Measurements from ENCODE around the gene AGAP3.
A peak's percentile ranks its signal among the peaks of the same experiment; 100 is the strongest.

AGAP3 gene

DNA sequence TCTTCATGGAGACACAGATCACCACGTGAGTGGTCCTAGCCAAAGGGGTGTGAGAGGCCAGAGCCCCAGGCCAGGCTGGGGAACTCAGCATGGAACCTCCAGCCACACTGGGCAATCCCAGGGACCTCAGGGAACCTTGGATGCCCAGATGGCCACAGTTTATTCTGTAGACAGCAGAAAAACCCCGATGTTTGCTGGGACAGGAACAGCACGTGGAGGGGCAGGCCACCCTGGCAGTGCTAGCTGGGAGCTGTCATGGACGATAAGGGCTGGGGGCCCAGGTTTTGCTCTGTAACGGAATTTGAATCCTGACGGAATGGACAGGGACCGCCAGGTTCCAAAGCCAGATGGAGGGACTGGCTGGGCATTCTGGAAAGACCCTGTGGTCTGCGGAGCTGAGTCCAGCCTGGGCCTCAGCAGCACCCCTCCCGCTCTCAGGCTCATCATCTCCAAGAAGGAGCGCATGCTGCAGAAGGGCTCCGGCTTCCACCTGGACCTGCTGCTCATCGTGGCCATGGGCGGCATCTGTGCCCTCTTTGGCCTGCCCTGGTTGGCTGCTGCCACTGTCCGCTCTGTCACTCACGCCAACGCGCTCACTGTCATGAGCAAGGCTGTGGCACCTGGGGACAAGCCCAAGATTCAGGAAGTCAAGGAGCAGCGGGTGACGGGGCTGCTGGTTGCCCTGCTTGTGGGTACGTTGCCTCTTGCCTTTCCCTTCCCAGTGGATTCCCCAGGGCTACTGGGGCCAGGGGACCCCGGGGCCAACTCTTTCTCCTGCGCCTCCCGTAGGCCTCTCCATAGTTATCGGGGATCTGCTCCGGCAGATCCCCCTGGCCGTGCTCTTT is 11.2 kb upstream of the AGAP3 start:
- DNase-seq = no peak

DNA sequence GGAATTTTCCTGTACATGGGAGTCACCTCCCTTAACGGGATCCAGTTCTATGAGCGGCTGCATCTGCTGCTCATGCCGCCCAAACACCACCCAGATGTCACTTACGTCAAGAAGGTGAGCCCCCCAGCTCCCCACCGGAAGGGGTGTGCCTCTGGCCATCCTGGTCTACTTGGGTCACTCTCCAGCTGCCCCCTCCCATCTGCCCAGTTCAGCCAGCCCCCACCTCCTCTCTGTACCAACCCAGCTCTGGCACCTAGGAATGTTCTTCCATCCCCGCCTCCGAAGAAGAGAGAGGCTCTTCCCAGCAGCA is 10.7 kb upstream of the AGAP3 start:
- DNase-seq = no peak

DNA sequence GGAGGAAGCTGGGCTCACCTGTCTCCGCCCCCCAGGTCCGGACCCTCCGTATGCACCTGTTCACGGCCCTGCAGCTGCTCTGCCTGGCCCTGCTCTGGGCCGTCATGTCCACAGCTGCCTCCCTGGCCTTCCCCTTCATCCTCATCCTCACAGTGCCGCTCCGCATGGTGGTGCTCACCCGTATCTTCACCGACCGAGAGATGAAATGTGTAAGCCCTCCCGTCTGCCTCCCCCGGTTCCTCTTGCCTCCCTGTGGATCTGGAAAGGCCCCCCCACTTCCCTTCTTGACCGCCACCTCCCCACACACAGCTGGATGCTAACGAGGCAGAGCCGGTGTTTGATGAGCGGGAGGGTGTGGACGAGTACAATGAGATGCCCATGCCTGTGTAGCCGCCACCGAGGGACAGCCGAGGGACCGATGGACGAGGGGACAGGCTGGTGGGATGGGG is 10.3 kb upstream of the AGAP3 start:
- no peak for DNase-seq

DNA sequence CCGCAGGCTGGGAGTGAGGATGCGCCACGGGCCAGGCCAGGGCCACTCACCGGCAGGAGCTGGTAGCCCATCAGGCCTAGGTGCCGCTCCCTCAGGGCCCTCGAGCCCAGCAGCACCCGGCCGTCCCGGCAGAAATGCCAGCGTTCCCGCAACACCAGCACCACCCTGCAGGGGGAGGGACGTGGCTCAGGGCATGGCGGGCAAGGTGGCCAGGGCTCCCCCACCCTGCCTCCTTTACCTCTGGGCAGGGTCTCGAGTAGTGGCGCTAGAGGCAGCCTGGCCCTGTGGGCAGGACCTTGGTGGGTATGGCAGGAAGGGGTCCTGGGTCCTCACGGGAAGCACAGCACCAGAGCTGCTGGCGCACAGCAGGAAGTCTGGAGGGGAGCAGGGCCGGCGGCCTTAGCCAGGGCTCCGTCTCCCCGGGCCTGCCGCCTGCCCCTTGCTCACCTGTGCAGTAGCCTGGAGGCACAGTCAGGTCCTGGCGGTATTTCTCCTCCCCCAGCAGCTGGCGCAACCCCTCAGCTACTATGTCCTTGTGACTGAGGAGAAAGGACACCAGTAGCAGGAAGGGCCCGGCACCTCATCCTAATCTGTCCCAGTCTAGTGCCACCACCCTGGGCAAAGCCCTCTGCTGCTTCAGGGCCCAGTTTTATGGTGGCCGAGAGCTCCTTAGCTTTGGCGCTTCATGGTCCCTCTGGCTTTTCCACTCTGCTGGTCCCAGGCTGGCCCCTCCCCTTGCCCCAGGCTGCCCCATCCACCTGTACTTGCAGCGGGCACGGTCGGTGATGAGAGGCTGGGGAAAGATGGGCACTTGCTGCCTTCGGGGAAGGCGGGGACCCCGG is 9.2 kb upstream of the AGAP3 start:
- no peak for DNase-seq

DNA sequence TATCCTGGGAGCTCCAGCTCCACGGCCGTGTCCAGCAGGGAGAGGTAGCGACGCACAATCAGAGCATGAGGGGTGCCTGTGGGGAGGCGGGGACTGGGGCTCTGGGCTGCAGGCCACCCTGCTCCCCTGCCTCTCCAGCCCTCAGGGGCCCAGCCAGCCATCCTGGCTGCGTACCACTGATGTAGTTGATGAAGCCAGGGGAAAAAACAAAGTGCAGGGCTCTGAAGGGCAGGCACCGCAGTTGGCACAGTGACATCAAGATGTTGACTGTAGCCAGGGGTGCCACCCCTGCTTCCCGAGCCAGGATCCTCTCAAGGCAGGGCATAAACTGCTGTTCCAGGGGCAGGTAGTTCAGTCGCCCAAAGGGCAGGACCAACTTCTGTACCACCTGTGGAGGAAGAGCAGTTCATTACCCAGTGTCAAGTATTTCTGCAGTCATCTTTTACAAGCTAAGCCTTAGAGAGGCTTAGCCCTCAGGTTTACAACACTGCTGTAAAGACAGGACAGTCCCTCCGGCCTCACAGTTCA is 8.5 kb upstream of the AGAP3 start:
- DNase-seq = no peak

DNA sequence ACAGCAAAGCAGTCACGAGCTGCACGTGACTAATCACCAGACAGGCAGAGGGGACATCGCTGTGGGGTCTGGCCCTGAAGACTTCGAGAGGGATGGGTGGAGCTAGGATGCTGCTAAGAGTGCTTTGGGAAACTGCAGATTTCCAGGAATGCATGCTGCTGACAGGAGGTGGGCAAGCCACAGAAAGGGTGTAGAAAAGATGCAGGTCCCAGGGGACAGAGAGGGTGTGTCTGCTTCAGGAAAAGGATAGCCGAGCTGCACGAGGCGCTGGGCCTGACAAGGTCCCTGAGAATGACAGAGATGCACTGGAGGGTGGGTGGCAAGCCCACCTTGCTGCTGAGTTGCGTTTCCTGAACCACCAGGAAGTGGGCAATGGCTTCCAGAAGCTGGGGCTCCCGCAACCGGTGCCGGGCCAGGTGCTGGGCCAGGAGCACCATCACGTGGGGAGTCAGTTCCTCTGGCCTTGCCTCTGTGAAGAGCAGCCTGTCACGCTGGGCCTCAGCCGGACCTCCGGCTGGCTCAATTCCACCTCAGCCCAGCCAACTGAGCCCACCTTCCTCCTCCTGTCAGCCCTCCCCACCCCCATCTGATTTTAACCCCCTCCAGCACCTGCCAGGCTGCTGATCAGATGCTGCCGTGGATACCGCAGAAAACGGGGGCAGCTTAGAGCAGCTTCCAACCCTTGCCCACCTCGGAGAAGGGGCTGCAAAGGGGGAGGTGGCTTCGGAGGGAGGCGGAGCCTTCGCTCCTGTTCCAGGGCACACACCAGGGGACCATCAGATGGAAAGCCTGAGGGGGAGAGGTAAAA is 7.8 kb upstream of the AGAP3 start:
- no peak for DNase-seq

DNA sequence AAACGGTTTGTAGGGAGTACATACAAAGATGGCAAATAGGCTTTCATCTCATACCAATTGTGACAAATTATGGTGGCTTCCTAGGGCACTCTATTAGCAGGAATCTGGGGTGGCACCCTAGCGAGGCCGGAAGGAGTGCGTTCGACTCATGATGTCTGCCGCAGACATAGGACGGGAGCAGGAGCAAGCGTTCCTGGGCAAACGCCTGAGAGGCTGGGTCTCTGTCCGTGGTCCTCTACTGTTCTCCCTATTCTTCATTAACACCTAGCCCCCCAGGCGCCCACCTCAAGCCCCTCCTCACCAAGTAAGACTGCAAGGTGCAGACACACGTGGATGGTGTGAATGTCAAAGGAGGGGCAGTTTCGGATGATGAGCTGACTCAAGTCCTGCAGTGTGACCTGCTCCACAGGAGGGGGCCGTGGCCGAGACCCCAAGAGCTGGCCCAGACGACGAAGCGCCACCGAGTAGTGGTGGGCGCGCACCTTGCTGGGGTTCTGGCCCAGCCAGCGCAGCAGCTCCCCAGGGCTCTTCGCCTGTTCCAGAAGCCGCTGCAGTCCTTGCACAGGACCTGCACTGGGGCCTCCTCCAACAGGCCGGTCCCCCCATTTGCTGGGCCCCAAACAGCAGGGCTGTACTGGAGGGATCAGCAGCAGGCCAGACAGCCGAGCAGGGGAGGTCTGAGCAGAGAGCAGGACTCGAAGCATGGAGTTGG is 6.9 kb upstream of the AGAP3 start:
- DNase-seq = no peak

DNA sequence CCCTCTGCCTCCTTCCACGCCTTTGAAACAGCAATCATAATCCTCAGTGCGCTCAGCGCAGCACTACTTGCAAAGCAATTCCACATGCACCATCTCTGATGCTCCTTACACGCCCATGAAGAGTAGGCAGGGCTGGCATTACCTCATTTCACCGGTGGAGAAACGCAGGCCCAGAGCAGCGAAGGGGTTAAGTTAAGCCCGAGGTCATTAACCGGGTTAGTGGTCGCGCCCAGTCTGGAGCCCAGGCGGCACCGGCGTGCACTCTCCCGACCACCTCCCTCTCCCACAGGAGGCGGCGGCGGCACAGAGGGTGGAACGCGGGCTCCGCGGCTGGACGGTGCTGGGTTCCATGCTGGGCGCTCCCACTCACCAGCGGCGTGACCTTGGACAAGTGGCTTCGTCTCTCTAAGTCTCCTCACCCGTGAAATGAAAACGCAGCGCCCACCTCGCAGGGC is 6.2 kb upstream of the AGAP3 start:
- no peak for DNase-seq

DNA sequence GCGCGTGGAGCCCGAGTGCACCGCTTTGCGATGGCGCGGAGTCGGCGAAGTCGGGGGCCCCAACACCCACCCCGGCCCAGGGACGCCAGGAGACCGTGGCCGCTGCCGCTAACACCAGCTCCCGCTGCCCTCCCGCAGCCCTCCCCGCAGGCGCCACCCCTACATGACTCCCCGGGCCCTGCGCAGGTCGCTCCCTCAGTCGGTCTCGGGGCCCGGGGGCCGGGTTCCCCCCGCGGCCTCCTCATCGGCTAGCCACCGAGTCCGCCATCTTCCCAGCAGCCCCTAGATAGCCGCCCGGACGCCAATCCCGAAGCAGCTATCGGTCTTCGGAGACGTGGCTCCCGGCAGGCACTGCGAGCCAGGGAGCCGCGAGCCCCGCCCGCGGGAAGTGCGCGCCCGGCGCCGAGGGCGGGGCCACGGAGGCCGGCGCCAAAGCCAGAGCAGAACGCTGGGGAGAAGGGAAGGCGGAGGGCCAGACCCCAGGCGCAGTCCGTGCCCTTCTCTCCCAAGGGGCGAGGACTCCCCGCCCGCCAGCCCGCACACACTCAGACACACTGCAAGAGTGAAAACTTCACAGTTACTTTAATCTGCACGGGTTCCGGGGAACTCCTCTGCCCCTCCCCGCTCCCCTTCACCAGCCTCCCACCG is 5.6 kb upstream of the AGAP3 start, which contains the start of gene FASTK:
TSS of gene FASTK (minus strand) at position 288 of the 648 bp plus-strand sequence. CDS start at position 245, 43 bp downstream.
- DNase-seq = peak; percentile 88 to 96

DNA sequence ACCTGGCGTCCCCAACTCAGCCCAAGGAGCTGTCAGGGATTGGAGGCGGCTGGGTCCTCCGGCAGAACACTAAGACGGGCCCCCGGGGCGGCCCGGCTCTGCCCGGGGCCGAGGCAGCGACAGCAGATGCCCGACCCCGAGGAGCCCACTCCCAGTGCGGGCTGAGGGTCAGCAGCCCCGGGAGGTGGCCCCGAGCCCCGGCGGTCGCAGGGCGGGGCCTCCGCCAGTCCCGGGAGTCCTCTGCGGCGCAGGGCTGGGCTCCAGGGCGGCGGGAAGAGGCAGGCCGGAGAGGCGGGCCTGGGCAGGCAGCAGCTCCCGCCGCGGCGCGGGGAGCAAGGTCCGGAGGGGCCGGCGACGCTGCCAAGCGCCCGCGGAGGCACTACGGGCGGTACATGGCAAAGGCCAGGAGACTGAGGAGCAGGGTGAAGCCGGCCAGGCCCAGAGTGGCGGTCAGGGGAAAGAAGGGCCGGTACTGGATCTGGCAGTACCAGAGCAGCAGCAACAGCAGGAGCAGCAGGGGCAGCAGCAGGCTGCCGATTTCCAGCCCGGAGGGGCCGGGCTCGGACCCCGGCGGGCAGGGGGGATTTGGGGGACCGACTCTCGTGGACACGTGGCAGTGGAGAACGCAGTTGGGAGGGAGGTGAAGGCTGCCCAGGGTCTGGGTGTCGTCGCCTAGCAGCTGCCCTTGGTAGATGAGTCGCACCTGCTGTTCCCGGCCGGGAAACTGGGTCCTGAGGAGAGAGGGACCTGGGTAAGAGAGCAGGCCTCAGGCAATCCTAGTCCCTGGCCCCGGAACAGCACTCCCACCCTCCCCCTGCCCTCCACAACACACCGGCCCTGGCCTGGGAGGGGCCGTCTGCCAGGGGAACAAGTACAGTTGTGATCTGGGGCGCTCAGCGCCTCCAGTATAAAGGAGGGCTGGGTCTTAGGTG is 4.8 kb upstream of the AGAP3 start:
- DNase-seq = no peak

DNA sequence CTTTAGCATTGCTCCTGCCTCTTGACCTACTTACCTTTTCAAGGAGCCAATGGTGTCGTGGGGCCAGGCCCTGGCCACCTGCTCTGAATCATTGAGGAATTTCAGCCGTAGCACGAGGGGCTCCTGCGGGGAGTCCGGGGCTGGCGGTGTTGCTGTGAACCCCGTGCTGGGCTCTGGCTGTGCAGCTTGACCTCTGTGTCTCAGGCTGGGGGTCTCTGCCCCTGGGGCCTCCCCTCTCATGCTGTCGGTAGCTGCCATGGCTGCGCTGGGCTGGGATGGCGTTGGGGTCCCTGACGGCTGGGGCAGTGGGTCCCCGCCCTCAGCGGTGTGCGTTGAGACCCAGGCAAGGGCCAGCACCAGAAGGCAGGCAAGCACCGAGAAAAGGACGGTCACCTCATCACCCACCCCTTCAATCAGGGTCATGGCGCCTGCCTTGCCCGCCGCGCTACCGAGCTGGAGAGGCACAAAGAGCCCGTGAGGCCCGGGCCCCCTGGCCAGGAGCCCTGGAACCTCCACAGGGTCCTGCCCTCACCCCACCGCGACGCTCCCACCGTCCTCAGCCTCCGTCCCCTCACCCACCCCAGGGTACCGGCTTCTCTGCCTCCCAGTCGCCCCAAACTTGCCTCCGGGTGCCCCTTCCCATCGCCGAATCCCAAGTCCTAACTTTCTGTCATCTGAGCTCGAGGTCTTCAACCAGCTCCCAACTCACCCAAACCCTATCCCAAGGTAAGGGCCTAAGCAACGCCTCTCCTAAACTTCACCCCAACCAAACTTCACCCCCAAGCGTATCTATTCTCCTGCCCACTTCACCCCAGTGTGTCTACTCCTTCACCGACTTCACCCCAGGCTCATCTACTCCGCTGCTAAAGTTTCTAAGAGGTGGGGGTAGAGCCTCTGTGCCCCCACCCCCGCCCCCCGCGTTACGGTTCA is 3.9 kb upstream of the AGAP3 start:
- DNase-seq = no peak

DNA sequence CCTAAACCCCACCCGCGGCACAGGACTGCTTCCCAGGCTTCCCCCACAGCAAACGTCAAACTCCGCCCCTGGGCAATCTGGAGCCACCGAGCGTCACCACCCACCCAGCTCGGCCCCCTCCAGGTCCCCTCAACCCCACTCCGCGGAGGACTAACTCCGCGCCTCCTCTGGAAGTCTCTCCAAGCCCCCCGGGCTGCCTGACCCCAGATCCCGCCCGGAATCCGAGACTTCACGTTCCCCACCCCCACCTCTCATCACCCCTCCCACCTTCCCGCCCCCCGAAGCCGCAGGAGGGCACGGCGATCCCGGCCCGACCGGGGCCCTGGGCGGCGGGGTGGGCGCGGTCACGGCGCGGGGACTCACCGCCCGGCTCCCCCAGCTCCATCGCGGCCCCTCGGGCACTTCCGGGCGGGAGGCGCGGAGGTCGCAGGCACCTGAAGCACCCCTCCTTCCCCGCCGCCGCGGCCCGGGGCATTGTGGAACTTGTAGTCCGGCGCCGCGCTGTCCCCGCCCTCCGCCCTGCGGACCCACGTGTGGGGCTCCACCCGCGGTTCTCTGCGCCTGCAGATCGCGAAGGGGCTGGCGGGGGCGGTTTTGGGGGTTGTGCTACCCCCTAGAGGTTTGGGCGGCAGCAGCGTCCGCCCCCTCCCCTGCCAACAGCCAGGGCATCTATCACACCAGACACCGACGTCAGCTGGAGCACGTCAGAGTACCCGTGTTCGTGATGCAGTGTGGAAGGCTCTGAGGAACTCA is 3.0 kb upstream of the AGAP3 start, which contains the start of gene TMUB1:
TSS of gene TMUB1 (minus strand) at position 423 of the 753 bp plus-strand sequence. CDS start 930 bp downstream, outside the sequence.
- peak; percentile 32 to 71 for DNase-seq

DNA sequence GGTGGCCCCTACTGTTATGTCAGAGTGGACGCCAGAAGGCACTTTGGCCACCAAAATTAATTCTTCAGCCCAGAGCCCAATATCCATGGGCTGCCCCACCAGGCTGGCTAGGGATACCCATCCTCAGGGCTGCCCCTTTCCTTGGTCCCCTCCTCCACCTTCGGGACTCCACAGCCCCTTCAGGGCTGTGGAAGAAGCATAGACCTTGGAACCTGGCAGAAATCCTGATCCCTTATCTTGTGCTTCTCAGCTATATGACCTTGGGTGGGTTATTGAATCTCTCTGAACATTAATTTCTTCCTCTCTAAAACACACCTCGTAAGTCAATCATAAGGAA is 2.5 kb upstream of the AGAP3 start:
- no peak for DNase-seq

DNA sequence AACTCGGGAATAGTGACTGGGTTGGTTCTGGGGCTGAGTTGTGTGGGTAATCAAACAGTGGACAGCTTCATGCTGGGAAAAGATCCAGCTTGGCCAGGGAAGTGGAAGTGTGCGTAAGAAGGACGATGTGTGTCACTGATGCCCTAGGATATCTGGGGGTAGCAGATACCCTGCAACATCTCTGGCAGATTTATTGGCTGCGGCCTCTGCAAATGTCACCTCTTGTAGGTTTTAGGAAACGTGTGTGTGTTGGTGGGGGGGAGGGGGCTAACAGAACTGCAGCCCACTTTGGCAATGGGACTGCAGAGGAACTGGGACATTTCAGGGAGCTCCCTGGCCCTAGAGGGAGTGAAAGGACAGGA is 965 bp upstream of the AGAP3 start:
- DNase-seq = no peak

DNA sequence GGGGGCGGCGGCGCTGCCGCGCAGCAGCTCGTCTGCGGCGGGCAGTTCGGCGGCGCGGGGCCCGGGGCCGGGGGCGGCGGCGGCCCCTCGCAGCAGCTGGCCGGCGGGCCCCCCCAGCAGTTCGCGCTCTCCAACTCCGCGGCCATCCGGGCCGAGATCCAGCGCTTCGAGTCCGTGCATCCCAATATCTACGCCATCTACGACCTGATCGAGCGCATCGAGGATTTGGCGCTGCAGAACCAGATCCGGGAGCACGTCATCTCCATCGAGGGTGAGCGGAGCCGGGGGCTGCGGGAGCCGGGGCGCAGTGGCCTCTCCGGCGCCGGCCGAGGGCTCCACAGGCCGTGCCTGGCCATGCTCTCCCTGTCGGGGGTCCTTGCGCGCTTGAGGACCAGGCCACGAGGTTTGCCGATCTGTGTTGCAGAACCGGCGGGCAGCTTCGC is 548 bp downstream of the AGAP3 start:
- no peak for DNase-seq

DNA sequence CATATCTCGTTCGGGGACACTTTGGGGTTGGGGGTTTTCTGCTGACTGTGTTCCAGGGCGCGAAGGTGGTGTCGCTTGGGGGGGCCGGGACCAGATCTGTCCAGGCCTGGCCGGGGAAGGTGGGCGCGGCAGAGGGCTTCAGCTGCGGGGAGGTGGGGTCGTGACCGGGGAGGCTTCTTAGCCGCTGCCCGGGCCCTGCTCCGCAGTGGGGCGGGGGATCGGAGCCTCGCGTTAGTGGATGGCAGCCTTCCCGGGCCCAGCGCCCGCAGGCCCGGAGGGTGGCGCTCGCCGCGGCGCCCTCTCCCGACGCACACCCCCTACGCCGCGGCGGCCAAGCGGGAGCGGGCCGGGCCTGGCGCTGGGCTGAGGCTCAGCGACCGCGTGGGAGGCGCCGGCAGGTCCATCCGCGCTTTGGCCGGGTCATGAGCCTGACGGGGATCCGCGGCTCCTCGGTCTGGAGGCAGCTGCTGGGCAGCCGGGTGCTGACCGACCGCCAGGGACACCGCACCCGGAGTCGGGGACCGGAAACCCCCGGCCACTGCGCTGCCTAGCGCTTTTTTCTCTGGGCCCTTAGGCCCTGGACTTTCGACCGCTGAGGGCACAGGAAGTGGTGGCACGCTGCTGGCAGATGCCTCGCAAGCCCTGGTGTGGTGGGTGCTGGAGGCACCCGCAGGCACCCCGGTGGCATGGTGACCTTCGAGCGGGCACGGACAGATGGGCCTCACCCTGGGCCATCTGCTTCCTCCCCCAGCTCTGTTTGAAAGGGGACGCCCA is 1.2 kb downstream of the AGAP3 start:
- DNase-seq = peak; percentile 42 to 45

DNA sequence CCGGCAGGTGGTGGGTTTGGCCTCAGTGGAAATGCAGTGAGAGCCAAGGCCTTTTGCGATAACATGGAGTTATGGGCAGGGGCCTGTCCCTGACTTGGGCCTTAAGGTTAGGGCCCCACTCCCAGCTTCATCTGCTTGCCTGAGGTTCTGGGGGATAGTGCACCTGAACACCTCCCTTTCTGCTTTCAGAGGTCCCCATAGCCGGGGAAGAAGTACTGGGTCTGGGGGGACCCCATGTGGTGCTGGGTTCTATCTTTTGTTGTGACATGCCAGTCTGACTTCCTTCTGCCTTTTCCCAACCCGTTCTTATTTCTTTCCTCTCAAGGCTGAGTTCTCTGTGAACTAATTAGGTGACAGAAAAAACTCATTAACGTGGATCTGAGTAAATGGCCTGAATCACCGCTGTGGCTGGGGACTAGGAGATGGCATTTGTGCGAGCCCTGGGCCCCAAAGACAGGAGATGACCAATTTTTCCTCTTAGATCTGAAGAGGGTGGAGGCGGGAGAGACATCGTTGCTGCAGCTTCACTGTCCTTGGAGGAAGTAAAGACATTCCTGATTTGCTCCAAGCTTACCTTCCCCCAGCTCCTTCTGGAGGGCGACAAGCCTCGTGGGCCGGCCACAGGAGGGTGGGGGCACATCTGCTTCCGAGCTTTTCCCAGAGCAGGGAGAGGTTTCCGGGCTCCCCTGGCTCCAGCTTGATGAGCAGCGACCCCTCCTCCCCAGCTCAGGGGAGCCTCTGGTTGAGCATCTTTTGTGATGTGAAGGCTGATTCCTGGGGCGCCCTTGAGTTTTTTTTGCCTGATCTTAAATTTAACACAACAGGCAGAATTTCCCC is 2.0 kb downstream of the AGAP3 start:
- no peak for DNase-seq
